GM23338 (cell line): ENCODE results near the gene ASTE1. TPM values are rescaled to one million over a fixed set of nuclear protein-coding genes. Genes with fewer than 3 reads are reported as not detected.

ENCODE experiments used
- EZH2 ChIP-seq: fragments of 200-600 bp; sonication (generic); IDR thresholded peaks from one replicate; pipeline ENCODE4 v1.8.0; 2017; ENCODE audit warnings: antibody characterized with exemption, mild to moderate bottlenecking, low read depth; ENCODE audit not compliant: unreplicated experiment
- NANOG ChIP-seq: IDR thresholded peaks from 2 replicates; pipeline ENCODE4 v1.6.1; 2016; ENCODE audit warnings: antibody characterized with exemption, borderline replicate concordance
- STAT1 ChIP-seq: IDR thresholded peaks from one replicate; pipeline ENCODE4 v1.6.1; 2016; ENCODE audit warnings: antibody characterized with exemption; ENCODE audit not compliant: unreplicated experiment
- ZNF114 ChIP-seq: fragments of 250-450 bp; sonication (Bioruptor Pico); IDR thresholded peaks from 2 replicates; pipeline ENCODE4 v1.5.0; 2020; ENCODE audit warnings: mild to moderate bottlenecking, moderate library complexity
- ZNF462 ChIP-seq: fragments of 250-450 bp; sonication (Bioruptor Pico); IDR thresholded peaks from 2 replicates; pipeline ENCODE4 v1.5.0; 2020; ENCODE audit warnings: mild to moderate bottlenecking, moderate library complexity
- polyA plus RNA-seq: library from polyadenylated mRNA; unstranded; fragments of >200 nt; fragmentation: Nextera tagmentation; extraction: Ambion mirVana; gene quantifications from 2 replicates; pipeline ENCODE4 v1.2.1, GENCODE V29; 2016
- total RNA-seq: library from RNA; depleted of rRNA; stranded (reverse); fragments of >200 nt; shearing (Covaris generic); gene quantifications from 2 replicates; pipeline ENCODE4 v1.2.3, GENCODE V29; 2014
- TF ChIP-seq, protein P1 (sequence below): IDR thresholded peaks from one replicate; pipeline ENCODE4 v1.6.1; 2018; ENCODE audit warnings: antibody characterized with exemption; ENCODE audit not compliant: unreplicated experiment

ASTE1 gene
- total and polyA plus RNA-seq, 2 experiments from 2014 or later = 4.9 to 8.9 TPM

- TF ChIP-seq ZNF462 (CRISPR knock-in tag) (no peak), ZNF114 (CRISPR knock-in tag) (no peak), STAT1 (no peak), NANOG (no peak), EZH2 (no peak)
- TF ChIP-seq, protein P1, sequence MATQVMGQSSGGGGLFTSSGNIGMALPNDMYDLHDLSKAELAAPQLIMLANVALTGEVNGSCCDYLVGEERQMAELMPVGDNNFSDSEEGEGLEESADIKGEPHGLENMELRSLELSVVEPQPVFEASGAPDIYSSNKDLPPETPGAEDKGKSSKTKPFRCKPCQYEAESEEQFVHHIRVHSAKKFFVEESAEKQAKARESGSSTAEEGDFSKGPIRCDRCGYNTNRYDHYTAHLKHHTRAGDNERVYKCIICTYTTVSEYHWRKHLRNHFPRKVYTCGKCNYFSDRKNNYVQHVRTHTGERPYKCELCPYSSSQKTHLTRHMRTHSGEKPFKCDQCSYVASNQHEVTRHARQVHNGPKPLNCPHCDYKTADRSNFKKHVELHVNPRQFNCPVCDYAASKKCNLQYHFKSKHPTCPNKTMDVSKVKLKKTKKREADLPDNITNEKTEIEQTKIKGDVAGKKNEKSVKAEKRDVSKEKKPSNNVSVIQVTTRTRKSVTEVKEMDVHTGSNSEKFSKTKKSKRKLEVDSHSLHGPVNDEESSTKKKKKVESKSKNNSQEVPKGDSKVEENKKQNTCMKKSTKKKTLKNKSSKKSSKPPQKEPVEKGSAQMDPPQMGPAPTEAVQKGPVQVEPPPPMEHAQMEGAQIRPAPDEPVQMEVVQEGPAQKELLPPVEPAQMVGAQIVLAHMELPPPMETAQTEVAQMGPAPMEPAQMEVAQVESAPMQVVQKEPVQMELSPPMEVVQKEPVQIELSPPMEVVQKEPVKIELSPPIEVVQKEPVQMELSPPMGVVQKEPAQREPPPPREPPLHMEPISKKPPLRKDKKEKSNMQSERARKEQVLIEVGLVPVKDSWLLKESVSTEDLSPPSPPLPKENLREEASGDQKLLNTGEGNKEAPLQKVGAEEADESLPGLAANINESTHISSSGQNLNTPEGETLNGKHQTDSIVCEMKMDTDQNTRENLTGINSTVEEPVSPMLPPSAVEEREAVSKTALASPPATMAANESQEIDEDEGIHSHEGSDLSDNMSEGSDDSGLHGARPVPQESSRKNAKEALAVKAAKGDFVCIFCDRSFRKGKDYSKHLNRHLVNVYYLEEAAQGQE = no peak
These were observed 23.4 kb upstream of the ASTE1 start (continued) for GRCh38 chr3:131050001-131050400.
